Activated CD8-positive, alpha-beta T cell treated with anti-CD3 and anti-CD28 coated beads for 36 hours (primary cell): ENCODE data around the gene FBXW11. TPM values are rescaled to one million over a fixed set of nuclear protein-coding genes. Genes with fewer than 3 reads are reported as not detected.
"Not testable (repeated sequence)": the region's sequence is repeated elsewhere in the genome, so short reads cannot be mapped to it uniquely, and the experiment has no call there.

ENCODE experiments used
- ATAC-seq: fragments of 200-7000 bp; cut with Tn5 transposase; one replicate; pipeline ENCODE4 v1.10.0; 2021; ENCODE audit warnings: mild to moderate bottlenecking, moderate library complexity
- CTCF ChIA-PET: fragments of 350-600 bp; sonication (Branson Sonifier 250); formaldehyde crosslinking; loops from one replicate; lab custom pipeline; 2021; ENCODE audit warnings: antibody characterized with exemption; lab: Charles Lee
- POLR2A ChIA-PET: fragments of 350-600 bp; sonication (Branson Sonifier 250); formaldehyde crosslinking; loops from one replicate; lab custom pipeline; 2021; ENCODE audit warnings: antibody characterized with exemption; lab: Charles Lee
- DNase-seq: peaks from one replicate; pipeline ENCODE4 v3.0.0-alpha.2; 2020
- H3K27ac Mint-ChIP-seq: one replicate; pipeline ENCODE4 v1.8.0; 2021; ENCODE audit warnings: mild to moderate bottlenecking, mixed read lengths
- H3K27me3 Mint-ChIP-seq: one replicate; pipeline ENCODE4 v1.8.0; 2021; ENCODE audit warnings: mixed read lengths
- H3K36me3 Mint-ChIP-seq: one replicate; pipeline ENCODE4 v1.8.0; 2021; ENCODE audit warnings: low read depth, mixed read lengths
- H3K4me1 Mint-ChIP-seq: one replicate; pipeline ENCODE4 v1.8.0; 2021; ENCODE audit warnings: low read depth, mixed read lengths
- H3K4me3 Mint-ChIP-seq: one replicate; pipeline ENCODE4 v1.8.0; 2021; ENCODE audit warnings: mild to moderate bottlenecking, moderate library complexity, mixed read lengths
- H3K9me3 Mint-ChIP-seq: one replicate; pipeline ENCODE4 v1.8.0; 2021; ENCODE audit warnings: mixed read lengths
- CTCF ChIP-seq: fragments of 200-600 bp; IDR thresholded peaks from one replicate; pipeline ENCODE4 v1.8.0; 2022; ENCODE audit warnings: antibody characterized with exemption, mild to moderate bottlenecking
- intact Hi-C: fragments of 100-400 bp; cut with micrococcal nuclease; formaldehyde crosslinking; loops from one replicate; pipeline ENCODE4 v1.10.0; 2022
- total RNA-seq, 2 experiments: library from RNA; stranded (reverse); gene quantifications; one replicate each; pipeline ENCODE4 v1.2.3, GENCODE V29; 2021

The FBXW11 gene
- total RNA-seq, 2 experiments from 2014 or later: 49.3 to 52.6 TPM

- H3K9me3 Mint-ChIP-seq: peaks cover 5% of the 10 kb centered on the region
- H3K27me3 Mint-ChIP-seq: no peaks in the 10 kb centered on the region
- intact Hi-C loops: no loop called here
- no peak for ATAC-seq
- ChIA-PET CTCF (interaction anchor here (0.8 kb wide), 1 partner anchor 123 kb away, joined by 3 read pairs; no protein-coding TSS in a partner anchor), POLR2A (no interaction called here)
- H3K36me3 Mint-ChIP-seq: peaks cover 15% of the 10 kb centered on the region
- peaks cover 8% of the 10 kb centered on the region for H3K4me1 Mint-ChIP-seq
- TF ChIP-seq CTCF: no peak
- no peak overlapping the region for H3K4me3 Mint-ChIP-seq
- DNase-seq: no peak
- no peak overlapping the region for H3K27ac Mint-ChIP-seq
Observed at GRCh38 chr5:172029876-172030275, 23.4 kb upstream of the FBXW11 start.

GRCh38 chr5:172028167-172028566, 21.7 kb upstream of the FBXW11 start:
- ATAC-seq: no peak
- peaks cover 15% of the 10 kb centered on the region for H3K36me3 Mint-ChIP-seq
- CTCF ChIA-PET: interaction anchor here (1.6 to 1.7 kb wide), 2 partner anchors 31 to 116 kb away, joined by 5 to 9 read pairs; no protein-coding TSS in a partner anchor

GRCh38 chr5:172020110-172020786, 13.8 kb upstream of the FBXW11 start:
- H3K27ac Mint-ChIP-seq, H3K36me3 Mint-ChIP-seq, H3K4me3 Mint-ChIP-seq, H3K27me3 Mint-ChIP-seq, H3K9me3 Mint-ChIP-seq, ATAC-seq, H3K4me1 Mint-ChIP-seq, intact Hi-C loops, DNase-seq: not testable (repeated sequence)
- ChIA-PET CTCF (interaction anchor here (0.6 to 1.4 kb wide), 3 partner anchors 21 to 260 kb away, joined by 3 to 4 read pairs (median 3); no protein-coding TSS in a partner anchor), POLR2A (interaction anchor here (0.9 kb wide), 1 partner anchor 15 kb away, joined by 3 read pairs; no protein-coding TSS in a partner anchor)

More at GRCh38 chr5:172028167-172028566, 21.7 kb upstream of the FBXW11 start:
- Mint-ChIP-seq H3K9me3 (peaks cover 5% of the 10 kb centered on the region), H3K27me3 (no peaks in the 10 kb centered on the region), H3K27ac (no peak overlapping the region), H3K4me1 (no peaks in the 10 kb centered on the region), H3K4me3 (no peak overlapping the region)
- intact Hi-C loops: no loop called here
- no peak for DNase-seq
- TF ChIP-seq CTCF: no peak
- POLR2A ChIA-PET: interaction anchor here (1.7 kb wide), 1 partner anchor 20 kb away, joined by 6 read pairs; no protein-coding TSS in a partner anchor

- TF ChIP-seq CTCF: no peak
- no peaks in the 10 kb centered on the region for H3K36me3 Mint-ChIP-seq
- ChIA-PET CTCF (no interaction called here), POLR2A (interaction anchor here (0.6 kb wide), 1 partner anchor 111 kb away, joined by 3 read pairs; no protein-coding TSS in a partner anchor)
- ATAC-seq (peak; percentile 30), DNase-seq (no peak)
- intact Hi-C loops: no loop called here
- no peak overlapping the region for H3K27ac Mint-ChIP-seq
- H3K27me3 Mint-ChIP-seq: no peaks in the 10 kb centered on the region
- H3K9me3 Mint-ChIP-seq: no peaks in the 10 kb centered on the region
- H3K4me3 Mint-ChIP-seq: no peak overlapping the region
- peaks cover 4% of the 10 kb centered on the region for H3K4me1 Mint-ChIP-seq
Observed at GRCh38 chr5:172015346-172015745, 8.9 kb upstream of the FBXW11 start.

GRCh38 chr5:172010278-172010677, 3.8 kb upstream of the FBXW11 start:
- TF ChIP-seq CTCF: no peak
- no peak overlapping the region for H3K4me3 Mint-ChIP-seq
- POLR2A ChIA-PET: interaction anchor here (1.0 to 7.7 kb wide), 2 partner anchors 52 to 622 kb away, joined by 3 to 115 read pairs; partner anchors contain the start of gene NPM1
- no peak overlapping the region for H3K27ac Mint-ChIP-seq
- H3K9me3 Mint-ChIP-seq: no peaks in the 10 kb centered on the region
- peaks cover 11% of the 10 kb centered on the region for H3K36me3 Mint-ChIP-seq
- peaks cover 25% of the 10 kb centered on the region for H3K4me1 Mint-ChIP-seq
- CTCF ChIA-PET: interaction anchor here (0.7 to 6.9 kb wide), 5 partner anchors 14 to 199 kb away, joined by 3 to 41 read pairs (median 3); no protein-coding TSS in a partner anchor
- no peak for DNase-seq
- ATAC-seq: no peak
- intact Hi-C loops: no loop called here
- no peaks in the 10 kb centered on the region for H3K27me3 Mint-ChIP-seq
